GM18508 (cell line): Measurements from ENCODE around the gene SAMD8.

Experiments used
- ATAC-seq: cut with Tn5 transposase; IDR thresholded peaks from one replicate; pipeline ENCODE4 v1.9.1; 2021; ENCODE audit warnings: moderate number of reproducible peaks; ENCODE audit not compliant: insufficient read depth, unreplicated experiment

Gene SAMD8

DNA sequence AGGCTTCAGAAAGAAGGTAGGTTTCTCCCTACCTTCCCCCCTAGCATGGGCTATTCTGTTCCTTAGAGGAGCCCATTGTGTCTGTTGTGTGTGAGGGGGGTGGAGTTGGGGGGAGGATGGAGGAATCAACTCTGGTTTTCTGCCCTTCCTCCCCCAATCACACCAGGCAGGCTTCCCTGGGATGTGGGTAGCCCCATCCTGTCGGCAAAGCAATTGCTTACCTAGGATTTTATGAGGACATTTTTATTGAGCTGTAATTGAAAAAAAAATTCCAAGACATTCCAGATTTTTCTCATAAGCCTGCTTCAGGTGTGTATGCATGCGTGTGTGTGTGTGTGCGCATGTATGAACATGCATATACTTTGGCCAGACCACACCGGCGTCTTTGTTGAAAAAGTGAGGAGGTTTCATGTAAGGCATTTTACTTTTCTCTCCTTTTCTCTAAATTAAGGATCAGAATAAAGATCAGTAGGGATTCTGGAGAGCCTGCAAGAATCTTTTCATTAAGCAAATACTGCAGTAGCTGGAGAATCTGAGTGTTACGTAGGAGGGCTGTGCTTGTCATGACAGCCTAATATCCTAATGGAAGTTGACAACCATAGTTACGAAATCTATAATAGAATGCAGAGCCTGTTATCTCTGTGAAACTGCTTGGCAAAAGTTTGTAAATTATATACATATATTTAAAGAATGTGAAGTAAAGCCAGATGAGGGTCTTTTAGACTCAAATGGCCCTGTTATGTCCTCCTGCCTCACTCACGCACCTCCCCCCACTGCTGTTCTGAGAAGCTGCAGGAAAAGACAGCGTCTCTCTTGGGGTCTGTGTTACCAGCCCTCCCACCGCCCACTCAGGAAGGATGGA, 27.3 kb upstream of the SAMD8 start:
- no peak for ATAC-seq

DNA sequence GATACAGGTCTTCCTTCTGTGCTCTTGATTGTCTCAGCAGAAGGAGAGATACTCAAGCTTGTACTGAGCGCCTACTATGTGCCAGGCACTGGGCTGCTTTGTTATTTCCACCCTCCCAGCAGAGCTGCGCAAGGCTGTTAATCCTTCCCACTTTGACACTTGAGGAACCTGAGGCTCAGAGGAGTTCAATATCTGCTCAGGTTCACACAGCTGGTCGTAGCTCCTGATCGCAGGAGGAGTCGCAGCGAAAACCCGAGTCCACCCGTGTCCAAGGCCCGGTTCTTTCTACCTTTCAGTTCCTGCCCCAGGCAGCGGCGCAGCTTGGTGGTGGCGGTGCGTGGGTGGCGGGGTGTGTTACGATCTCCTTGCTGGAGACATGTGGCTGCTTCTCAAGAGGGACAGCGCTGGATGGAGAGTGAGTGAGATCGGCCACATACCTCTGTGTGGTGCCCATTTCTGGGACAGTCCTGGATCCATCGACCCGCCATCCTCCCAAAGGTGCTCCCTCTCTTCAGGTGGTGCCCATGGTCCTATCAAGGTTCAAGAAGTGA, 26.5 kb upstream of the SAMD8 start:
- no peak for ATAC-seq

- no peak for ATAC-seq
These were observed 25.1 kb upstream of the SAMD8 start for GRCh38 chr10:75086278-75086934.

DNA sequence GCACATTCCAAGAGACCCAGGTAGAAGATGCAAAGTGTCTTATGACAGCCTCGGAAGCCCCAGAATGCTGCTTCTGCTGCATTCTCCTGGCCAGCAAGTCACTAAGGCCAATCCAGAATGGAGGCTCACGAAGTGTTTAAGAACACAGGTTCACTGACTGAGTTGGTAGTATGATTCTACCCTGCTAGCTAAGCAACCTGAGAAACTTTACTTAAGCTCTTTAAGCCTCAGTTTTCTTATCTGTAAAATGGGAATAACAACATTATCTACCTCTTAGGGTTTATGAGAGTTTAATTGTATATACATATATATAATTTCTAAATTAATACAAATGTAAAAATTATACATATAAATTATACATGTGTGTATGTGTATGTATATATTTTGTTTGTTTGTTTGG, 22.8 kb upstream of the SAMD8 start:
- ATAC-seq: no peak

GRCh38 chr10:75089634-75090033, 21.8 kb upstream of the SAMD8 start:
- no peak for ATAC-seq

DNA sequence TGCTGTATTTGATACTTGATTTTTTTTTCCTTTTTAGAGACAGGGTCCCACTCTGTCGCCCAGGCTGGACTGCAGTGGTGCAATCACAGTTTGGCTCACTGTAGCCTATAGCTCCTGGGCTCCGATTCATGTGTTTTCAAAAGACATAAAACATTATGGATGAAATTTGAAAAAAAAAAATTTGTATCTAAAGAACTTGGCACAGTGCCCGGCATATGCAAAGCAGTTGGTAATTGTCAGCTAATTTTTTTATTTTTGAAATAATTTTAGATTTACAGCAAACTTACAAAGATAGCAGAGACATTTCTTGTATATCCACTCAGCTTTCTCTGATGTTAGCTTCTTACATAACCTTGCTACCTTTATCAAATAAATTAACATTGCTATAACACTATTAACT, 20.3 kb upstream of the SAMD8 start:
- no peak for ATAC-seq

DNA sequence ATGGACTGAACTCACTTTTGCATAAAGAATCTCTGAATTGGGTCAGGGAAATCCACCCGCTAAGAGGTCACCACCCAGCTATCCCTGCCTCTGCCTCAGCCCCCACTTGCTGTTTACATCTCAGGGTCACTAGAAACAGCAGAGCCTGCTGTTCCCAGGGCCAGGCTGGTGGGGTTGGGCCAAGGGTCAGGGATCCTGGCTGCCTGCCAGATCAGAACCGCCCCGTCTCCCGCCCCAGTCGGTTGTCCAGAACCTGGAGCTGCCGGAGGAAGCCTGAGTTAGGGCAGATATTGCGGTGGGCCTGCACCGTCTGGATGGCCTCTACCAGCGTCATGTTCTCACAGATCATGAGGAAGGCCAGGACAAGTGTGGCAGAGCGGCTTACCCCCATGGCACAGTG, 17.0 kb upstream of the SAMD8 start:
- no peak for ATAC-seq

- ATAC-seq: no peak
These were observed 15.8 kb upstream of the SAMD8 start for GRCh38 chr10:75095631-75096030.

DNA sequence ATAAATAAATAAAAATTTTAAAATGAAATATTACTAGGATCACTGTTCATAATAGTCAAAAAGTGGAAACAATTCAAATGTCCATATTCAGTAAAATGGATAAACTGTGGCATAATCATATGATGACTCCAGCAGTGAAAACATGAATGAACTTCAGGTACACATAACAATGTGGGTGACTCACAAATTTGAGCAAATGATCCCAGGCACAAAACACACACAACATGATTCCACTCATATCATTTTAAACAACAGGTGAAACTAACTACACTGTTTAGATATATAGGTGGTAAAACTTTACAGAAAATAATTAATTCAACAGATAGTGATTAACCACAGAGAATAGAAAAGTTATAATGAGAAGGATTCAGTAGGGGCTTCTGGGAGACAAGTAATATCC, 14.7 kb upstream of the SAMD8 start:
- ATAC-seq: no peak

DNA sequence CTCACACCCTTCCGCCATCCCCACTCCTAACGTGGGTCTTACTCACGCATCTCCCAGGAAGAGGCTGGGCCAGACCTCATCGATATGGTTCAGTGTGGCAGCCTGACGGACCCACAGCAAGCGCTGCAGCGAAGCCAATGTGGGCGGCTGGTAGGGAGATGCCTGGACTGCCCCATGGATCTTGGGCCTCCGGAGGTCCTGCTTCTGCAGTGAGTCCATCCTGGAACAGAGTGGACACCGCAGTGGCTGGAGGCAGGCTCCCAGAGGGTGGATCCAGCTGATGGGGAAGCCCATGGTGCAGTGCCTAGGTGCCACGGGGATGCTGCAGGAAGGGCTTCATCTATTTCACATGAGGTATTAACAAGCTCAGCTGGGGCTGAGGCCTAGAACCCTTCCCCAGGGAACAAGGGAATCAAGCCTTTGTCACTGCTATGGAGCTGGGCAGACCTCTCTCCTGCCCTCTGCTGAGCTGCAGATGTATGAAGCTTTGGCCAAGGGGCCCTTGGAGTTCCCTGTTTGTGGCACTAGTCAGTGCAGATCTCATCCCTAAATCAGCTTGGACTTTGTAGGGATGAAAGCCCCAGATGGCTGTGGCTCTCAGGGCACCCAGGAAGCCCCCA, 13.7 kb upstream of the SAMD8 start:
- ATAC-seq: no peak

GRCh38 chr10:75098902-75099673, 12.4 kb upstream of the SAMD8 start:
- ATAC-seq: no peak

- ATAC-seq: no peak
These were observed 11.3 kb upstream of the SAMD8 start for GRCh38 chr10:75099952-75100763.

- ATAC-seq: no peak
These were observed 10.6 kb upstream of the SAMD8 start for GRCh38 chr10:75100764-75101291.

GRCh38 chr10:75101416-75102251, 9.8 kb upstream of the SAMD8 start:
- no peak for ATAC-seq

DNA sequence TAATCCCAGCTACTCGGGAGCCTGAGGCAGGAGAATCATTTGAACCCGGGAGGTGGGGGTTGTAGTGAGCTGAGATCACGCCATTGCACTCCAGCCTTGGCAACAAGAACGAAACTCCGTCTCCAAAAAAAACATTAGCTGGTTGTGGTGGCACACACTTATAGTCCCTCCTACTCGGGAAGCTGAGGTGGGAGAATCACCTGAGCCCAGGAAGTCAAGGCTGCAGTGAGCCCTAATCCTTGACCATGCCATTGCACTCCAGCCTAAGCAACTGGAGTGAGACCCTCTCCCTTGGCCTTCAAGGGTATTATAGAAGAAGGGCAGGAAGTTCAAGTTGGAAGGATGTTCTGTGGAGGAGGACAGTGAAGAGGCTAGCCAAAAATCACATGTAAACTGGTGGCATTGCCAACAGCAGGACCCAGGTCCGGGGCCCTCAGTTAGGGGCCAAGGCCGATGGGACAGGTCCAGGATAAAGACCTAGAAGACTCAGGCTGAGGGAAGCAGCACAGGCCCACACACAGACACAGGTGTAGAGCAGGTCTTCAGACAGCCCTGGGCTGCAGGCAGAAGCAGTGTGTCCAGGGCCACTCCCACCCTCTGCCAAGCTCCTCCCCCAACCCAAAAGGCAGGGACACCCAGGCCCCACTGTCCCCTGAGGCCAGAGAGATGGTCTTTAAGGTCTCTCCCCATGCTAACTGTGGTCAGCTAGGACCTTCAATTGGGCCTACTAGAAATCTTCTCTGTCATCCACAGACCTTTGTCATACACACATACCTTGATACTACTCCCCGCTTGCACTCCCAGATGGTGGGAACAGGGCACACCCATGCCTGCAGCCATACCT, 8.4 kb upstream of the SAMD8 start:
- no peak for ATAC-seq

DNA sequence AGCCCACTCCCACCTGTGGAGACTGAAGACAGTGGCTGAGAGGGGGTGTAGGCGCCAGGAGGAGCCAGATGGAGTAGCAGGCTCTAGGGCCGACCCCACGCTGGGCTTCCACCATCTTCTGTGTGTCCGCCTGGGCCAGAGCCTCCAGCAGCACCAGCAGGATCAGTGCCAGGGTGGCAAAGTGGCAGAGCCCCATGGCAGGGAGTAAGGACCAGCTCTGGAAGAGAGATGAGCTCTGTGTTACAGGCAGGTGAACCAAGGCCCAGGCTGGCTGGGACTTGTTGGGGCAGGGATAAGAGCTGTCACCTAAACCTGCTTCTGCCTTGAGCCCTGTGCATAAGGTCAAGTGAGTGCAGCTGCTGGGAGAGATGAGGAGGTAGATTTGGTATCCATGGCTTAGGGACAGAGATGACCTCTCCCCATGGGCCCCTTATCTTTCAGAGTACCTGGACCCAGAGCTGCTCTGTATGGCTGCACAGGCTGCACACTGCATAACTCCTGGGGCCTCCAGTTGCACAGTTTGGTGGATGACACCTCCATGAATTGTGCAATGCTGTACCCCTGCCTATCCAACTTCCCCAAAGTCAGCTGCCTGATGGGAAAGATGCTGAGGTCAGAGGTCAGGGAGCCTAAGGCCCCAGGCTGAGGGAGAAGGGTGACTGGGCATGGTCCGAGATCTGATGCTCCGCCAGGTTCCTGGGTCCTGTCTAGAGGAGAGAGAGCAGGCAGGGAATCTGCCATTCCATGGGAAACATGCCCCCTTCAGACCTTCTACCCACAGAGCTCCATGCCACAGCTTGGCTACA, 7.4 kb upstream of the SAMD8 start:
- no peak for ATAC-seq

- no peak for ATAC-seq
These were observed 6.6 kb upstream of the SAMD8 start for GRCh38 chr10:75104842-75105241.
